Measurements from ENCODE around the gene WNK4.

Gene WNK4

GRCh38 chr17:42809250-42809649 lies 28.8 kb downstream of the WNK4 start:
- Histone ChIP-seq H3K36me3 (ENCODE audit: control insufficient read depth in 2 of 2, insufficient read depth in 2 of 2, low read length in 2 of 2) (peaks cover 27 to 29% of the 10 kb centered on the region in 2 donors), H3K9me3 (ENCODE audit: control insufficient read depth in 2 of 2, low read length in 2 of 2) (no peaks in the 10 kb centered on the region), H3K27ac (ENCODE audit: low read depth in 2 of 2, low read length in 2 of 2) (no peak overlapping the region), H3K4me1 (ENCODE audit: control insufficient read depth in 2 of 2, insufficient read depth in 2 of 2, low read length in 2 of 2) (peaks cover 15 to 19% of the 10 kb centered on the region in 2 donors), H3K9ac (ENCODE audit: low read depth in 1 of 2, low read length in 2 of 2) (no peak overlapping the region), H3K4me3 (ENCODE audit: low read length in 2 of 2) (no peak overlapping the region), H3K27me3 (ENCODE audit: control insufficient read depth in 2 of 2, insufficient read depth in 2 of 2, low read length in 2 of 2) (no peaks in the 10 kb centered on the region)

GRCh38 chr17:42814633-42815399 lies 34.4 kb downstream of the WNK4 start:
- H3K36me3 ChIP-seq (ENCODE audit: control insufficient read depth in 2 of 2, insufficient read depth in 2 of 2, low read length in 2 of 2) = peaks cover 64 to 73% of the 10 kb centered on the region in 2 donors
- H3K27ac ChIP-seq (ENCODE audit: low read depth in 2 of 2, low read length in 2 of 2) = no peak overlapping the region
- no peak overlapping the region for H3K9ac ChIP-seq (ENCODE audit: low read depth in 1 of 2, low read length in 2 of 2)

GRCh38 chr17:42817866-42818265 lies 37.5 kb downstream of the WNK4 start:
- H3K36me3 ChIP-seq (ENCODE audit: control insufficient read depth in 2 of 2, insufficient read depth in 2 of 2, low read length in 2 of 2) = peaks cover 60 to 76% of the 10 kb centered on the region in 2 donors
- H3K4me3 ChIP-seq (ENCODE audit: low read length in 2 of 2) = no peak overlapping the region
- H3K4me1 ChIP-seq (ENCODE audit: control insufficient read depth in 2 of 2, insufficient read depth in 2 of 2, low read length in 2 of 2) = no peaks in the 10 kb centered on the region
- H3K27me3 ChIP-seq (ENCODE audit: control insufficient read depth in 2 of 2, insufficient read depth in 2 of 2, low read length in 2 of 2) = no peaks in the 10 kb centered on the region
- H3K9me3 ChIP-seq (ENCODE audit: control insufficient read depth in 2 of 2, low read length in 2 of 2) = no peaks in the 10 kb centered on the region
- H3K27ac ChIP-seq (ENCODE audit: low read depth in 2 of 2, low read length in 2 of 2) = no peak overlapping the region
- no peak overlapping the region for H3K9ac ChIP-seq (ENCODE audit: low read depth in 1 of 2, low read length in 2 of 2)

More at GRCh38 chr17:42814633-42815399, 34.4 kb downstream of the WNK4 start:
- H3K27me3 ChIP-seq (ENCODE audit: control insufficient read depth in 2 of 2, insufficient read depth in 2 of 2, low read length in 2 of 2) = no peaks in the 10 kb centered on the region
- no peaks in the 10 kb centered on the region for H3K9me3 ChIP-seq (ENCODE audit: control insufficient read depth in 2 of 2, low read length in 2 of 2)
- no peaks in the 10 kb centered on the region for H3K4me1 ChIP-seq (ENCODE audit: control insufficient read depth in 2 of 2, insufficient read depth in 2 of 2, low read length in 2 of 2)
- no peak overlapping the region for H3K4me3 ChIP-seq (ENCODE audit: low read length in 2 of 2)

GRCh38 chr17:42818379-42818778 lies 38.0 kb downstream of the WNK4 start:
- no peaks in the 10 kb centered on the region for H3K27me3 ChIP-seq (ENCODE audit: control insufficient read depth in 2 of 2, insufficient read depth in 2 of 2, low read length in 2 of 2)
- no peaks in the 10 kb centered on the region for H3K9me3 ChIP-seq (ENCODE audit: control insufficient read depth in 2 of 2, low read length in 2 of 2)
- no peak overlapping the region for H3K9ac ChIP-seq (ENCODE audit: low read depth in 1 of 2, low read length in 2 of 2)
- peaks cover 59 to 75% of the 10 kb centered on the region in 2 donors for H3K36me3 ChIP-seq (ENCODE audit: control insufficient read depth in 2 of 2, insufficient read depth in 2 of 2, low read length in 2 of 2)
- H3K4me3 ChIP-seq (ENCODE audit: low read length in 2 of 2) = no peak overlapping the region
- H3K4me1 ChIP-seq (ENCODE audit: control insufficient read depth in 2 of 2, insufficient read depth in 2 of 2, low read length in 2 of 2) = peaks cover under 1% of the 10 kb centered on the region in 2 donors
- H3K27ac ChIP-seq (ENCODE audit: low read depth in 2 of 2, low read length in 2 of 2) = no peak overlapping the region

DNA sequence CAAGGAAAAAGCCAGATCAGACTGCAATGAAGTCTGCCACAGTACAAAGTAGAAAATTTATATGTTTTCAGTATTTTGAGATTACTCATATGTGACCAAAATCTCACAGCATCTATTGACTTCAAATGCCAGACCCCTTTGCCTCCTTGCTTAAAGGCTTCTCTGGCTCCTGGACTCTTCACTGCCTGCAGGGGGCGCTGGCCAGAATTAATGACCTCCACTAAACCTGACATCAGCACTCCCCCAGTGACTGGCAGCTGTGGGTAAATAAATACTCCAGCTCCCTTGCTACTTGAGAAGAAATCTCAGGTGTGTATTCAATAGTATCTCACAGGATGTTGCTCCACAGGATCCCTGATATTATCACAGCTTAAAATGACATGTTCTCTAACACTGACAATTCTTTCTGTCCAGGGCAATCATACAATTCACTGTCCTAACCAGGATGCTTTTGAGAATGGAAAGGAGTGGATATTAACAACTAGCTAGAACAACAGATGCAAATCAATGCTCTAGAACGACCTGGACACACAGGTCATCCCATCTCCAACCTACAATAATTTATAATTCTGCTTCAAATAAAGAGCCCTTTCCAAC lies 39.6 kb downstream of the WNK4 start:
- Histone ChIP-seq H3K36me3 (ENCODE audit: control insufficient read depth in 2 of 2, insufficient read depth in 2 of 2, low read length in 2 of 2) (peaks cover 43 to 60% of the 10 kb centered on the region in 2 donors), H3K4me1 (ENCODE audit: control insufficient read depth in 2 of 2, insufficient read depth in 2 of 2, low read length in 2 of 2) (peaks cover 4% of the 10 kb centered on the region in 2 donors), H3K4me3 (ENCODE audit: low read length in 2 of 2) (no peak overlapping the region), H3K27ac (ENCODE audit: low read depth in 2 of 2, low read length in 2 of 2) (no peak overlapping the region), H3K9ac (ENCODE audit: low read depth in 1 of 2, low read length in 2 of 2) (no peak overlapping the region), H3K9me3 (ENCODE audit: control insufficient read depth in 2 of 2, low read length in 2 of 2) (no peaks in the 10 kb centered on the region), H3K27me3 (ENCODE audit: control insufficient read depth in 2 of 2, insufficient read depth in 2 of 2, low read length in 2 of 2) (no peaks in the 10 kb centered on the region)

DNA sequence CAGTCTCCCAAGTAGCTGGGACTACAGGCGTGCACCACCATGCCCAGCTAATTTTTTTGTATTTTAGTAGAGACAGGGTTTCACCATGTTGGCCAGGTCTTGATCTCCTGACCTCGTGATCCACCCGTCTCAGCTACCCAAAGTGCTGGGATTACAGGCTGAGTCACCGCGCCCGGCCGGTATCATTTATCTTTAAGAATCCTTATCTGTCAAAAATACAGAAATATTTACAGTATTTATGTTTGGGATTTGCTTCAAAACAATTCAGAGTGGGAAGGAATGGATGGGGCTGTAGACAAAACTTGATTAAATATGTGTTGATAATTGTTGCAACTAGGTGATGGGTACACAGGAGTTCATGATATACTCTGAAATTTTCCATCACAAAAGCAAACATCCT lies 40.8 kb downstream of the WNK4 start:
- Histone ChIP-seq H3K27ac (ENCODE audit: low read depth in 2 of 2, low read length in 2 of 2) (no peak overlapping the region), H3K36me3 (ENCODE audit: control insufficient read depth in 2 of 2, insufficient read depth in 2 of 2, low read length in 2 of 2) (peaks cover 32 to 49% of the 10 kb centered on the region in 2 donors), H3K27me3 (ENCODE audit: control insufficient read depth in 2 of 2, insufficient read depth in 2 of 2, low read length in 2 of 2) (no peaks in the 10 kb centered on the region), H3K4me3 (ENCODE audit: low read length in 2 of 2) (no peak overlapping the region), H3K4me1 (ENCODE audit: control insufficient read depth in 2 of 2, insufficient read depth in 2 of 2, low read length in 2 of 2) (peaks cover 4% of the 10 kb centered on the region in 2 donors), H3K9me3 (ENCODE audit: control insufficient read depth in 2 of 2, low read length in 2 of 2) (no peaks in the 10 kb centered on the region), H3K9ac (ENCODE audit: low read depth in 1 of 2, low read length in 2 of 2) (no peak overlapping the region)

- Histone ChIP-seq H3K4me3 (ENCODE audit: low read length in 2 of 2) (no peak overlapping the region), H3K36me3 (ENCODE audit: control insufficient read depth in 2 of 2, insufficient read depth in 2 of 2, low read length in 2 of 2) (no peaks in the 10 kb centered on the region), H3K4me1 (ENCODE audit: control insufficient read depth in 2 of 2, insufficient read depth in 2 of 2, low read length in 2 of 2) (peaks cover 7 to 8% of the 10 kb centered on the region in 2 donors), H3K9me3 (ENCODE audit: control insufficient read depth in 2 of 2, low read length in 2 of 2) (no peaks in the 10 kb centered on the region), H3K9ac (ENCODE audit: low read depth in 1 of 2, low read length in 2 of 2) (no peak overlapping the region), H3K27ac (ENCODE audit: low read depth in 2 of 2, low read length in 2 of 2) (no peak overlapping the region), H3K27me3 (ENCODE audit: control insufficient read depth in 2 of 2, insufficient read depth in 2 of 2, low read length in 2 of 2) (no peaks in the 10 kb centered on the region)
Observed at GRCh38 chr17:42827472-42827871, 47.1 kb downstream of the WNK4 start.

- Histone ChIP-seq H3K36me3 (ENCODE audit: control insufficient read depth in 2 of 2, insufficient read depth in 2 of 2, low read length in 2 of 2) (peaks cover 0 to 5% of the 10 kb centered on the region in 2 donors), H3K27me3 (ENCODE audit: control insufficient read depth in 2 of 2, insufficient read depth in 2 of 2, low read length in 2 of 2) (no peaks in the 10 kb centered on the region), H3K9me3 (ENCODE audit: control insufficient read depth in 2 of 2, low read length in 2 of 2) (no peaks in the 10 kb centered on the region), H3K4me3 (ENCODE audit: low read length in 2 of 2) (no peak overlapping the region), H3K4me1 (ENCODE audit: control insufficient read depth in 2 of 2, insufficient read depth in 2 of 2, low read length in 2 of 2) (peaks cover 11 to 16% of the 10 kb centered on the region in 2 donors), H3K27ac (ENCODE audit: low read depth in 2 of 2, low read length in 2 of 2) (no peak overlapping the region), H3K9ac (ENCODE audit: low read depth in 1 of 2, low read length in 2 of 2) (no peak overlapping the region)
Observed at GRCh38 chr17:42830971-42831370, 50.6 kb downstream of the WNK4 start.

GRCh38 chr17:42832213-42832933 lies 52.0 kb downstream of the WNK4 start:
- Histone ChIP-seq H3K9me3 (ENCODE audit: control insufficient read depth in 2 of 2, low read length in 2 of 2) (no peaks in the 10 kb centered on the region), H3K4me1 (ENCODE audit: control insufficient read depth in 2 of 2, insufficient read depth in 2 of 2, low read length in 2 of 2) (peaks cover 11 to 16% of the 10 kb centered on the region in 2 donors), H3K4me3 (ENCODE audit: low read length in 2 of 2) (peak overlapping the region; percentile 93 to 99), H3K36me3 (ENCODE audit: control insufficient read depth in 2 of 2, insufficient read depth in 2 of 2, low read length in 2 of 2) (peaks cover 6 to 11% of the 10 kb centered on the region in 2 donors), H3K27ac (ENCODE audit: low read depth in 2 of 2, low read length in 2 of 2) (peak overlapping the region; percentile 69 to 87), H3K27me3 (ENCODE audit: control insufficient read depth in 2 of 2, insufficient read depth in 2 of 2, low read length in 2 of 2) (no peaks in the 10 kb centered on the region), H3K9ac (ENCODE audit: low read depth in 1 of 2, low read length in 2 of 2) (peak overlapping the region; percentile 93 to 94)

All from mucosa of rectum (tissue), 2 donors.